ENCODE results near the gene C5. TPM values are rescaled to one million over a fixed set of nuclear protein-coding genes. Genes with fewer than 3 reads are reported as not detected.
A peak's percentile ranks its signal among the peaks of the same experiment; 100 is the strongest.
"Not testable (repeated sequence)": the region's sequence is repeated elsewhere in the genome, so short reads cannot be mapped to it uniquely, and the experiment has no call there.

C5 gene
- total and polyA plus RNA-seq, 2 donors (not counting 1 experiment from before 2014, with no cell fraction given) = 1.9 to 7.3 TPM

DNA sequence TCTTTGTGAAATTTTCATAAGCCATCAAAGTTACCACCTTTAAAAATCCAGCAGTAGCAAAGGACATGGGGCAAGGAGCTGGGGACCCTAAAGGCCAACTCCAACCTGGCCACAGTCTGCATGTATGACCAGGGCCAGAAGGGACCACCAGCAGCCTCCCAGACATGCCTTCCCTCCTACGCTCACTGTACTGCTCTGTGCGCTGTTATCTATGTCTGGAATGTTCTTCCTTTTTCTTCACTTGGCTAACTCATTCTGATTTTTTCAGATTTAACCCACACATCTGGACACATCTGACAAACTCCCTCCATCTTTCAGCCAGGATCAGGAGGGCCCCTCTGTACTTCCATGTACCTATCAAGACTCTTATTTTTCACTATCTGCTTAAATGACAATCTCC lies 75.9 kb downstream of the C5 start:
- H3K9me3 ChIP-seq (ENCODE audit: control insufficient read depth, insufficient read depth, low read depth, low read length) = no peaks in the 10 kb centered on the region
- H3K9ac ChIP-seq (ENCODE audit: insufficient read depth, low read length) = no peak overlapping the region
- H2AFZ ChIP-seq (ENCODE audit: low read length) = no peak overlapping the region
- no peak overlapping the region for H3K27ac ChIP-seq (ENCODE audit: insufficient read depth, low read length)
- no peaks in the 10 kb centered on the region for H3K79me2 ChIP-seq (ENCODE audit: control insufficient read depth, insufficient read depth, low read length)
- H4K20me1 ChIP-seq (ENCODE audit: control insufficient read depth, extremely low read depth, insufficient read depth, low read length) = no peaks in the 10 kb centered on the region
- H3K27me3 ChIP-seq (ENCODE audit: control insufficient read depth, insufficient read depth, low read length) = no peaks in the 10 kb centered on the region
- TF ChIP-seq, protein P1, sequence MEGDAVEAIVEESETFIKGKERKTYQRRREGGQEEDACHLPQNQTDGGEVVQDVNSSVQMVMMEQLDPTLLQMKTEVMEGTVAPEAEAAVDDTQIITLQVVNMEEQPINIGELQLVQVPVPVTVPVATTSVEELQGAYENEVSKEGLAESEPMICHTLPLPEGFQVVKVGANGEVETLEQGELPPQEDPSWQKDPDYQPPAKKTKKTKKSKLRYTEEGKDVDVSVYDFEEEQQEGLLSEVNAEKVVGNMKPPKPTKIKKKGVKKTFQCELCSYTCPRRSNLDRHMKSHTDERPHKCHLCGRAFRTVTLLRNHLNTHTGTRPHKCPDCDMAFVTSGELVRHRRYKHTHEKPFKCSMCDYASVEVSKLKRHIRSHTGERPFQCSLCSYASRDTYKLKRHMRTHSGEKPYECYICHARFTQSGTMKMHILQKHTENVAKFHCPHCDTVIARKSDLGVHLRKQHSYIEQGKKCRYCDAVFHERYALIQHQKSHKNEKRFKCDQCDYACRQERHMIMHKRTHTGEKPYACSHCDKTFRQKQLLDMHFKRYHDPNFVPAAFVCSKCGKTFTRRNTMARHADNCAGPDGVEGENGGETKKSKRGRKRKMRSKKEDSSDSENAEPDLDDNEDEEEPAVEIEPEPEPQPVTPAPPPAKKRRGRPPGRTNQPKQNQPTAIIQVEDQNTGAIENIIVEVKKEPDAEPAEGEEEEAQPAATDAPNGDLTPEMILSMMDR (conservative IDR thresholded peaks at IDR 0.05 in 1 of 2, IDR thresholded peaks at IDR 0.05 in 1 of 2; ENCODE audit: low read depth in 1 of 2, low read length in 2 of 2) = no peak
- no peak for TF ChIP-seq EZH2 (IDR thresholded peaks at IDR 0.05; ENCODE audit: low read length, missing control alignments)
- no peak overlapping the region for H3K4me3 ChIP-seq (replicated peaks in 1 of 4; ENCODE audit: control extremely low read depth in 1 of 4, insufficient read depth in 1 of 4, low read depth in 3 of 4, low read length in 4 of 4)
- no peaks in the 10 kb centered on the region for H3K4me1 ChIP-seq (ENCODE audit: control insufficient read depth, extremely low read depth, insufficient read depth, low read length)
- H3K36me3 ChIP-seq (ENCODE audit: control insufficient read depth, insufficient read depth, low read length) = no peaks in the 10 kb centered on the region
- no peak overlapping the region for H3K4me2 ChIP-seq (ENCODE audit: extremely low read depth, insufficient read depth, low read length)
- peak in 1 of 2 donors; percentile 18 for DNase-seq (ENCODE audit: low read depth in 2 of 2)

DNA sequence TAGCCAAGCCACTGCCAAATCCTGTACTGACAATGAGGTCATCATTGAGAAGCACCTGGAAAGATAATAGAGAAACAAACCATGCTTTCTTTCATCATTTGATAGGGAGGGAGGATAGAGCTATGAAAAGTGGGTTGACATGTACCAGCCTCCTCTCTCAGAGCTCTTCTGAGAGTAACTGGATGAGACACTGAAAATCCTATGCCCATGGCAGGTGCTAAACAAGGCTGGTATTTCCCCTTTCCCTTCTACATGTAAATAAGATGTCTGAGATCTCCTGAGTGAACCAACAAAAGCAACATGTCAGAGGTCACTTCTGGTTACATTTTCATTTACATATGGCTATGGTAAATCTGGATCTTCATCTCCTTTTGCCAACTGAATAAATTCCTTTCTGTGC lies 78.1 kb downstream of the C5 start:
- H3K36me3 ChIP-seq (ENCODE audit: control insufficient read depth, insufficient read depth, low read length) = no peaks in the 10 kb centered on the region
- no peaks in the 10 kb centered on the region for H3K4me1 ChIP-seq (ENCODE audit: control insufficient read depth, extremely low read depth, insufficient read depth, low read length)
- DNase-seq (ENCODE audit: low read depth in 2 of 2) = no peak
- H4K20me1 ChIP-seq (ENCODE audit: control insufficient read depth, extremely low read depth, insufficient read depth, low read length) = no peaks in the 10 kb centered on the region
- no peak overlapping the region for H3K4me3 ChIP-seq (replicated peaks in 1 of 4; ENCODE audit: control extremely low read depth in 1 of 4, insufficient read depth in 1 of 4, low read depth in 3 of 4, low read length in 4 of 4)
- no peak overlapping the region for H2AFZ ChIP-seq (ENCODE audit: low read length)
- no peak overlapping the region for H3K27ac ChIP-seq (ENCODE audit: insufficient read depth, low read length)
- no peak for TF ChIP-seq EZH2 (IDR thresholded peaks at IDR 0.05; ENCODE audit: low read length, missing control alignments)
- TF ChIP-seq, protein P1 (conservative IDR thresholded peaks at IDR 0.05 in 1 of 2, IDR thresholded peaks at IDR 0.05 in 1 of 2; ENCODE audit: low read depth in 1 of 2, low read length in 2 of 2) = no peak
- H3K79me2 ChIP-seq (ENCODE audit: control insufficient read depth, insufficient read depth, low read length) = no peaks in the 10 kb centered on the region
- no peaks in the 10 kb centered on the region for H3K9me3 ChIP-seq (ENCODE audit: control insufficient read depth, insufficient read depth, low read depth, low read length)
- H3K9ac ChIP-seq (ENCODE audit: insufficient read depth, low read length) = no peak overlapping the region
- no peak overlapping the region for H3K4me2 ChIP-seq (ENCODE audit: extremely low read depth, insufficient read depth, low read length)
- no peaks in the 10 kb centered on the region for H3K27me3 ChIP-seq (ENCODE audit: control insufficient read depth, insufficient read depth, low read length)

DNA sequence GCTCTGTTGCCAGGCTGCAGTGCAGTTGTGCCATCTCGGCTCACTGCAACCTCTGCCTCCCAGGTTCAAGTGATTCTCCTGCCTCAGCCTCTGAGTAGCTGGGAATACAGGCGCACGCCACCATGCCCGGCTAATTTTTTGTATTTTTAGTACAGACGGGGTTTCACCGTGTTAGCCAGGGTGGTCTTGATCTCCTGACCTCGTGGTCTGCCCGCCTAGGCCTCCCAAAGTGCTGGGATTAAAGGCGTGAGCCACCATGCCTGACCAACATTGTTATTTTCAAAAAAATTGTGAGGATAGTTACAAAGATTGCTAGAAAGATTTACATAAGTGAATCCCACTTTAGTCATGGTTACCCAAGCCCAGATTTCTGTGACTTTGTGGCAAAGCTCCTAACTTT lies 78.6 kb downstream of the C5 start:
- not testable (repeated sequence) for H3K4me3 ChIP-seq (replicated peaks in 1 of 4; ENCODE audit: control extremely low read depth in 1 of 4, insufficient read depth in 1 of 4, low read depth in 3 of 4, low read length in 4 of 4); H3K4me1 ChIP-seq (ENCODE audit: control insufficient read depth, extremely low read depth, insufficient read depth, low read length); H2AFZ ChIP-seq (ENCODE audit: low read length); H3K36me3 ChIP-seq (ENCODE audit: control insufficient read depth, insufficient read depth, low read length); H3K27ac ChIP-seq (ENCODE audit: insufficient read depth, low read length); H4K20me1 ChIP-seq (ENCODE audit: control insufficient read depth, extremely low read depth, insufficient read depth, low read length); H3K27me3 ChIP-seq (ENCODE audit: control insufficient read depth, insufficient read depth, low read length); H3K9me3 ChIP-seq (ENCODE audit: control insufficient read depth, insufficient read depth, low read depth, low read length); H3K9ac ChIP-seq (ENCODE audit: insufficient read depth, low read length); DNase-seq (ENCODE audit: low read depth in 2 of 2); H3K79me2 ChIP-seq (ENCODE audit: control insufficient read depth, insufficient read depth, low read length); H3K4me2 ChIP-seq (ENCODE audit: extremely low read depth, insufficient read depth, low read length)

Data from fibroblast of lung (primary cell).